ENCODE measurements around the gene CDC5L.

Gene CDC5L

GRCh38 chr6:44409207-44409794, 21.8 kb downstream of the CDC5L start:
- H2BK15ac ChIP-seq (ENCODE audit: low read length) = no peak overlapping the region
- no peak overlapping the region for H3K14ac ChIP-seq (ENCODE audit: low read length)
- no peak overlapping the region for H2BK5ac ChIP-seq (ENCODE audit: low read length)
- H2AFZ ChIP-seq (ENCODE audit: low read length) = no peak overlapping the region
- no peak overlapping the region for H3K9ac ChIP-seq (ENCODE audit: low read depth, low read length, poor library complexity)
- no peak overlapping the region for H2BK12ac ChIP-seq (ENCODE audit: low read length)
- H3K36me3 ChIP-seq (replicated peaks in 1 of 2; ENCODE audit: control insufficient read depth in 2 of 2, insufficient read depth in 2 of 2, low read length in 2 of 2) = peaks cover 24 to 98% of the 10 kb centered on the region in 2 donors
- H2BK120ac ChIP-seq (ENCODE audit: low read depth, low read length) = no peak overlapping the region
- no peaks in the 10 kb centered on the region for H3K79me1 ChIP-seq (ENCODE audit: low read depth, low read length)
- H3K27ac ChIP-seq (replicated peaks; ENCODE audit: low read length) = no peak overlapping the region
- WGBS, 2 donors (ENCODE audit: extremely low coverage in 2 of 2, insufficient read length in 2 of 2, insufficient replicate concordance in 1 of 2) = no CpG with 5 or more reads among the region's 7 CpGs
- no peak overlapping the region for H4K91ac ChIP-seq (ENCODE audit: low read depth, low read length, poor library complexity)
- H3K4ac ChIP-seq (ENCODE audit: low read length) = no peak overlapping the region
- H2AK5ac ChIP-seq (ENCODE audit: low read depth, low read length) = no peak overlapping the region
- H3K27me3 ChIP-seq (ENCODE audit: control insufficient read depth in 3 of 3, insufficient read depth in 3 of 3, low read depth in 1 of 3, low read length in 3 of 3) = no peaks in the 10 kb centered on the region
- H3K4me3 ChIP-seq (ENCODE audit: low read length in 2 of 2) = no peak overlapping the region
- H4K8ac ChIP-seq (ENCODE audit: low read depth, low read length) = no peak overlapping the region
- H3K23ac ChIP-seq (ENCODE audit: low read depth, low read length, poor library complexity) = no peak overlapping the region
- H3K4me2 ChIP-seq (ENCODE audit: insufficient read depth, low read length, poor library complexity, severe bottlenecking) = no peak overlapping the region
- H3K9me3 ChIP-seq (replicated peaks in 1 of 2; ENCODE audit: control insufficient read depth in 2 of 2, insufficient read depth in 1 of 2, low read depth in 1 of 2, low read length in 2 of 2) = peaks cover 0 to 18% of the 10 kb centered on the region in 2 donors
- no peak for DNase-seq (ENCODE audit: low spot score)
- no peaks in the 10 kb centered on the region for H3K4me1 ChIP-seq (ENCODE audit: control insufficient read depth in 2 of 2, insufficient read depth in 1 of 2, low read depth in 1 of 2, low read length in 2 of 2)
- H3K18ac ChIP-seq (ENCODE audit: low read length) = no peak overlapping the region

DNA sequence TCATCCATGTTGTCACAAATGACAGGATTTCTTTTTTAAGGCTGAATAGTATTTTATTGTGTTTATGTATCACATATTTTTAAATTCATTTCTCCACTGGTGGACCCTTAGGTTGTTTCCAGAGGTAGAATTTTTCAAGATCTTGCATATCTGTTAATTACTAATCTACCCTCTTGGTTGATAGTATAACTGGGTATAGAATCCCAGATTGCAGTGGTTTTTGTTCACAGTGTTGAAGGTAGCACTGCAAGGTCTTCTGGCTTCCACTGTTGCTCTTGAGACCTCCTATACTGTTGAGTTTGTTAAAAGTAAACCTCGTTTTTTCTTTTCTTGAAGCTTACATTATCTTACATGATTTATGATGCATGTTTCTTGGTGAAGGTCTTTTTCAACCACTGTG, 22.9 kb downstream of the CDC5L start:
- Histone ChIP-seq H3K27me3 (ENCODE audit: control insufficient read depth in 3 of 3, insufficient read depth in 3 of 3, low read depth in 1 of 3, low read length in 3 of 3) (no peaks in the 10 kb centered on the region), H3K18ac (ENCODE audit: low read length) (no peak overlapping the region), H3K36me3 (replicated peaks in 1 of 2; ENCODE audit: control insufficient read depth in 2 of 2, insufficient read depth in 2 of 2, low read length in 2 of 2) (peaks cover 21 to 98% of the 10 kb centered on the region in 2 donors), H3K4ac (ENCODE audit: low read length) (no peak overlapping the region), H3K9ac (ENCODE audit: low read depth, low read length, poor library complexity) (no peak overlapping the region), H2BK15ac (ENCODE audit: low read length) (no peak overlapping the region), H2AFZ (ENCODE audit: low read length) (no peak overlapping the region), H3K9me3 (replicated peaks in 1 of 2; ENCODE audit: control insufficient read depth in 2 of 2, insufficient read depth in 1 of 2, low read depth in 1 of 2, low read length in 2 of 2) (peaks cover 0 to 18% of the 10 kb centered on the region in 2 donors), H4K91ac (ENCODE audit: low read depth, low read length, poor library complexity) (no peak overlapping the region), H3K4me2 (ENCODE audit: insufficient read depth, low read length, poor library complexity, severe bottlenecking) (no peak overlapping the region), H2BK12ac (ENCODE audit: low read length) (no peak overlapping the region), H4K8ac (ENCODE audit: low read depth, low read length) (no peak overlapping the region), H2BK5ac (ENCODE audit: low read length) (no peak overlapping the region), H3K14ac (ENCODE audit: low read length) (no peak overlapping the region), H2BK120ac (ENCODE audit: low read depth, low read length) (no peak overlapping the region), H3K27ac (replicated peaks; ENCODE audit: low read length) (no peak overlapping the region), H3K4me1 (ENCODE audit: control insufficient read depth in 2 of 2, insufficient read depth in 1 of 2, low read depth in 1 of 2, low read length in 2 of 2) (no peaks in the 10 kb centered on the region), H2AK5ac (ENCODE audit: low read depth, low read length) (no peak overlapping the region), H3K79me1 (ENCODE audit: low read depth, low read length) (no peaks in the 10 kb centered on the region), H3K23ac (ENCODE audit: low read depth, low read length, poor library complexity) (no peak overlapping the region), H3K4me3 (ENCODE audit: low read length in 2 of 2) (no peak overlapping the region)
- DNase-seq (ENCODE audit: low spot score) = no peak
- no CpG with 5 or more reads among the region's 1 CpG for WGBS, 2 donors (ENCODE audit: extremely low coverage in 2 of 2, insufficient read length in 2 of 2, insufficient replicate concordance in 1 of 2)

GRCh38 chr6:44411141-44411540, 23.6 kb downstream of the CDC5L start:
- Histone ChIP-seq H3K23ac (ENCODE audit: low read depth, low read length, poor library complexity) (no peak overlapping the region), H3K27me3 (ENCODE audit: control insufficient read depth in 3 of 3, insufficient read depth in 3 of 3, low read depth in 1 of 3, low read length in 3 of 3) (no peaks in the 10 kb centered on the region), H2BK12ac (ENCODE audit: low read length) (no peak overlapping the region), H3K18ac (ENCODE audit: low read length) (no peak overlapping the region), H2BK15ac (ENCODE audit: low read length) (no peak overlapping the region), H3K4ac (ENCODE audit: low read length) (no peak overlapping the region), H2BK120ac (ENCODE audit: low read depth, low read length) (no peak overlapping the region), H3K4me3 (ENCODE audit: low read length in 2 of 2) (no peak overlapping the region), H3K9me3 (replicated peaks in 1 of 2; ENCODE audit: control insufficient read depth in 2 of 2, insufficient read depth in 1 of 2, low read depth in 1 of 2, low read length in 2 of 2) (peaks cover 0 to 19% of the 10 kb centered on the region in 2 donors), H3K14ac (ENCODE audit: low read length) (no peak overlapping the region), H2AK5ac (ENCODE audit: low read depth, low read length) (no peak overlapping the region), H2AFZ (ENCODE audit: low read length) (no peak overlapping the region), H3K4me1 (ENCODE audit: control insufficient read depth in 2 of 2, insufficient read depth in 1 of 2, low read depth in 1 of 2, low read length in 2 of 2) (no peaks in the 10 kb centered on the region), H4K91ac (ENCODE audit: low read depth, low read length, poor library complexity) (no peak overlapping the region), H3K4me2 (ENCODE audit: insufficient read depth, low read length, poor library complexity, severe bottlenecking) (no peak overlapping the region), H3K9ac (ENCODE audit: low read depth, low read length, poor library complexity) (no peak overlapping the region), H3K27ac (replicated peaks; ENCODE audit: low read length) (no peak overlapping the region), H2BK5ac (ENCODE audit: low read length) (no peak overlapping the region), H3K36me3 (replicated peaks in 1 of 2; ENCODE audit: control insufficient read depth in 2 of 2, insufficient read depth in 2 of 2, low read length in 2 of 2) (peaks cover 24 to 98% of the 10 kb centered on the region in 2 donors), H4K8ac (ENCODE audit: low read depth, low read length) (no peak overlapping the region), H3K79me1 (ENCODE audit: low read depth, low read length) (no peaks in the 10 kb centered on the region)
- DNase-seq (ENCODE audit: low spot score) = no peak
- WGBS, 2 donors (ENCODE audit: extremely low coverage in 2 of 2, insufficient read length in 2 of 2, insufficient replicate concordance in 1 of 2) = no CpG with 5 or more reads among the region's 1 CpG

DNA sequence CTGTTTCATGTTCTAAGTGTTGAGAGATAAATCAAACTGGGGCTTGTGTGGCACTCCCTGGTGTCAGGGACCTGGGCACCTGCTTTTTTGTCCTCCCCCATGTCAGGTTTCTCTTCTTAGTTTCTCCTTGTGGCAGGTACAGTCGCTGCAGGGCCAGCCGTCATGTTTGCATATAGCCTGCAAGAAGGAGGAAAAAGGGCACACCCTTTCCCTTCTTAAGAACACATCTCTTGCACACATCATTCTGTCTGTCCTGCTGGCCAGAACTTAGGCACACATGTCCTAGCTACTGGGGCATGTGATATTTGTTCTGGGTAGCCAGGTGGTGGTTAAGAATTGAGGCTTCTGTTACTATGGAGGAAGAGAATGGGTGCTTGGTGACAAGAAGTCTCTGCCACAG, 27.9 kb downstream of the CDC5L start:
- no peak overlapping the region for H4K8ac ChIP-seq (ENCODE audit: low read depth, low read length)
- no peak overlapping the region for H3K27ac ChIP-seq (replicated peaks; ENCODE audit: low read length)
- no peak overlapping the region for H3K14ac ChIP-seq (ENCODE audit: low read length)
- no peak overlapping the region for H3K18ac ChIP-seq (ENCODE audit: low read length)
- no peak overlapping the region for H4K91ac ChIP-seq (ENCODE audit: low read depth, low read length, poor library complexity)
- no peak overlapping the region for H2AK5ac ChIP-seq (ENCODE audit: low read depth, low read length)
- no peak overlapping the region for H3K4me3 ChIP-seq (ENCODE audit: low read length in 2 of 2)
- no peak overlapping the region for H2BK5ac ChIP-seq (ENCODE audit: low read length)
- no peak overlapping the region for H2BK15ac ChIP-seq (ENCODE audit: low read length)
- no peaks in the 10 kb centered on the region for H3K79me1 ChIP-seq (ENCODE audit: low read depth, low read length)
- peaks cover 22 to 88% of the 10 kb centered on the region in 2 donors for H3K36me3 ChIP-seq (replicated peaks in 1 of 2; ENCODE audit: control insufficient read depth in 2 of 2, insufficient read depth in 2 of 2, low read length in 2 of 2)
- no peak for DNase-seq (ENCODE audit: low spot score)
- peaks cover 0 to 20% of the 10 kb centered on the region in 2 donors for H3K9me3 ChIP-seq (replicated peaks in 1 of 2; ENCODE audit: control insufficient read depth in 2 of 2, insufficient read depth in 1 of 2, low read depth in 1 of 2, low read length in 2 of 2)
- no peak overlapping the region for H2AFZ ChIP-seq (ENCODE audit: low read length)
- WGBS, 2 donors (ENCODE audit: extremely low coverage in 2 of 2, insufficient read length in 2 of 2, insufficient replicate concordance in 1 of 2) = no CpG with 5 or more reads among the region's 2 CpGs
- H3K4me2 ChIP-seq (ENCODE audit: insufficient read depth, low read length, poor library complexity, severe bottlenecking) = no peak overlapping the region
- no peak overlapping the region for H2BK120ac ChIP-seq (ENCODE audit: low read depth, low read length)
- peak overlapping the region; percentile 1 for H3K23ac ChIP-seq (ENCODE audit: low read depth, low read length, poor library complexity)
- H3K4ac ChIP-seq (ENCODE audit: low read length) = no peak overlapping the region
- H2BK12ac ChIP-seq (ENCODE audit: low read length) = no peak overlapping the region
- H3K9ac ChIP-seq (ENCODE audit: low read depth, low read length, poor library complexity) = no peak overlapping the region
- H3K27me3 ChIP-seq (ENCODE audit: control insufficient read depth in 3 of 3, insufficient read depth in 3 of 3, low read depth in 1 of 3, low read length in 3 of 3) = no peaks in the 10 kb centered on the region
- H3K4me1 ChIP-seq (ENCODE audit: control insufficient read depth in 2 of 2, insufficient read depth in 1 of 2, low read depth in 1 of 2, low read length in 2 of 2) = no peaks in the 10 kb centered on the region

Data from neuronal stem cell (in vitro differentiated cells).